Peyer's patch (tissue), 4 donors: Measurements from ENCODE around the gene MAP2K5.

ENCODE experiments used
- CTCF ChIP-seq, 6 experiments: fragments of 450-650 bp in 4 of 6; fragments of 200-600 bp in 2 of 6; sonication (generic) in 1 of 6; IDR thresholded peaks; one replicate each; pipeline ENCODE4 v1.5.1; 2017 to 2019; ENCODE audit warnings: antibody characterized with exemption in 6 of 6, mild to moderate bottlenecking in 3 of 6, moderate library complexity in 1 of 6
- POLR2A ChIP-seq, 2 donors: fragments of 450-650 bp; IDR thresholded peaks; one replicate each; pipeline ENCODE4 v1.5.1; 2017; ENCODE audit warnings: antibody characterized with exemption in 2 of 2, mild to moderate bottlenecking in 2 of 2, moderate library complexity in 2 of 2

GRCh38 chr15:67796196-67797127 lies 254.0 kb downstream of the MAP2K5 start:
- TF ChIP-seq CTCF (IDR thresholded peaks at IDR 0.05): no peak
- TF ChIP-seq POLR2A (IDR thresholded peaks at IDR 0.05): no peak
